GM18502 (cell line): ENCODE results near the gene F5.

Experiments used
- ATAC-seq: cut with Tn5 transposase; IDR thresholded peaks from one replicate; pipeline ENCODE4 v1.9.1; 2021; ENCODE audit warnings: mild to moderate bottlenecking; ENCODE audit not compliant: unreplicated experiment, poor library complexity

The F5 gene

DNA sequence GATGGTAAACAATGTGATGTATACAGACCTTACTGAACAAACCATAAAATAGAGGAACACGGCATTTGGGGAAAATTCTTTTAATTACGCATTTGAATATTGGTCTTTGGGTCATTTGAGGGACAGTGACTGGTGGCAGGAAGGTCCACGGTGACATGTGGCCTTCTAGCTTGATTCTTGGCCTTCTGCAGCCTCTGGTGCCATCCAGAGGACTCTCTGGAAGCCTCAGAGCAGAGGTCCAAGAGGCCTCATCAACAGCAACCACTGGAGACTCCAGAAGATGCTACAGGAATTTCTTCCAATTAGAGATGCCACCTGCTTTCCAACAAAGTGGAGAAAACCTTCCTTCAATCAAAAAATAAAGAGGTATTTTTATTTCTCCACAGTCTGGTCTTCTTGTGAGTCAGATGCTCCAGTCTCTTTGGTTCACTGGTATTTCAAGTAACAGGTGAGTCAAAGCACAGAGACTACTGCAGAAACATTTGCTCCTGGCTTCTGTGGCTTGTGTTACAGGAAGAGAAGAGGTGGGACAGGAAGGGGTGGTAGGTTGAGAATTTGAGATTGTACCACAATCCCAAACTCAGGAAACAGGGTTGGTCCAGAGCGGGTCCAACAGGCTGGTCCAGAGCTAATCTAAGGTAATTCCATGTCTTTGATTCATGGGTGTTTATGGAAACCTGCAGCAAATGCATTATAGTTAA lies 2.7 kb upstream of the F5 start:
- no peak for ATAC-seq

DNA sequence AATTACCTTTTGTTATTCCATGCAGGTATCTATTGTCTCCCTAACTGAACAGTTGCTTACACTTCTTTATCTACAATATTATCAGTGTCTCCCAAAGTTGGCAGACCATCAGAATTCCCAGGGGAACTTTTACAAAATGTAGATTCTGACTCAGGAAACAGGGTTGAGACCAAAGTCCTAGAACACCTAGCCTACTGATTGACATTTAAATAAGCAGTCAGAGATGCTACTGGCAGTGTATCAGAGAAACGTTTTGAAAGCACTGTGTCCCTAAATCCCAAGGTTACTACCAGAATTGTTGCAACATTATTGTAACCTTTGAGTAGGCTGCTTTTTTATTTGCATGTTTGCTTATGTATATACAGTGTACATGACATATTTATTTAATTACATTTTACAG lies 1.8 kb upstream of the F5 start:
- no peak for ATAC-seq

DNA sequence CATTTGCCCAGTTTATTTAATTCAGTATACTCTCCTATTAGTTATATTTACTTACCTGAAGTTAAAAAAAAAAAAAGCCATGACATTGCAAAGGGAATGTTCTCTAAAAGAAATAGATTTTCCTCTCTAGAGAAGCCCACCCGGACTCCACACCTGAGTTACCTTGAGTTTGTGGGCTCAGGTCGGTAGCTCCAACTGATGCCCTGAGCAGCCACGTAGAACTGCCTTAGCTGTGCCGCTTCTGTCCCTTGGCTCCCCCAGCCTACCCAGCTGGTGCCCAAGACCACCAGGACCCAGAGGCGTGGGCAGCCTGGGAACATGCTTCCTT lies 250 bp downstream of the F5 start:
- peak; percentile 25 for ATAC-seq

DNA sequence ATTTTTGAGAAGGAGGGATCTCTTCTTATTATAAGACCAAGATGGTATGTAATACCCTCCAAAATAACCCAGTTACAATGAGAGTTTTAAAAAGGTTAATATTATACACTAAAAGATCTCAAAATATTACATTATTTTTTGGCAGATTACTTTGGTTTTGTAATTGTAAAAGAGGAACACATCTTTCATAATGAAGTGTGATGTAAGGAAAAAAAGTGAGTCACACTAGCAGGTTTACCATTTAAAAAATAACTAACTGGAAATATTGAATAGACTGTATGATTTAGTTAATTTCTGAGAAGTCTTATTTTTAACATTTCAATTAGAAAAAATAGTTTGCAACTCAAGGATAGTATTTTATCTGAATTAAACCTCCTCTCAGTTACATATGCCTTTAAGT lies 1.1 kb downstream of the F5 start:
- ATAC-seq = no peak

DNA sequence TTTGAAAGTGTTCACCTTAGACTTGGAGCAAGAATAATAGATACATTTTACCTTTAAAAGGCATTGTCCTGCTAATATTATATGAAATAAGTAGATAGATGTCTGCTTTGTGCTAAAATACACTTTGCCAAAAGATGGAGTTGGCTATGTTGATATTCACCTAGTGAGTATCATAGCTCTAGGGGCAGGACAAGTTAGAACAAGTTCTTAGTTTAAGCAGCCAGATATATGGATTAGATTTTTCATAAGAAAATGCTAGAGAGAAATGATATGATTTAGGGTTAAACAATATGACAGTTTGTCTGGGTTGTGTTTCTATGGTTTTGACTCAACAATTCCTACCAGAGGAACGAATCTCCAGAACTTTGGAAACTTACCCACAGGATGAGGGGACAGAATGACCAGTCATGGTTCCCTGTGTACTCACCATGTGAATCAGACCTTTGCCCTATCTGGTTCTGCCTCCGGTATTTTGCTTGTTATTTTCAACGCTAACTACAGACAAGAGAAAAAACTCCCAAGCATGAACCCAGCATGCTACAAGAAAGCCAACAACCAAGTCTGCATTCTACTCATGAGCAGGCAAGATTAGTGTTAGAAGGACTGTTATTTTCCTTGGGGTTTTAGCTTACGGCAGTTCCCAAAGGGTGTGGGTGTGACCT lies 1.7 kb downstream of the F5 start:
- no peak for ATAC-seq

DNA sequence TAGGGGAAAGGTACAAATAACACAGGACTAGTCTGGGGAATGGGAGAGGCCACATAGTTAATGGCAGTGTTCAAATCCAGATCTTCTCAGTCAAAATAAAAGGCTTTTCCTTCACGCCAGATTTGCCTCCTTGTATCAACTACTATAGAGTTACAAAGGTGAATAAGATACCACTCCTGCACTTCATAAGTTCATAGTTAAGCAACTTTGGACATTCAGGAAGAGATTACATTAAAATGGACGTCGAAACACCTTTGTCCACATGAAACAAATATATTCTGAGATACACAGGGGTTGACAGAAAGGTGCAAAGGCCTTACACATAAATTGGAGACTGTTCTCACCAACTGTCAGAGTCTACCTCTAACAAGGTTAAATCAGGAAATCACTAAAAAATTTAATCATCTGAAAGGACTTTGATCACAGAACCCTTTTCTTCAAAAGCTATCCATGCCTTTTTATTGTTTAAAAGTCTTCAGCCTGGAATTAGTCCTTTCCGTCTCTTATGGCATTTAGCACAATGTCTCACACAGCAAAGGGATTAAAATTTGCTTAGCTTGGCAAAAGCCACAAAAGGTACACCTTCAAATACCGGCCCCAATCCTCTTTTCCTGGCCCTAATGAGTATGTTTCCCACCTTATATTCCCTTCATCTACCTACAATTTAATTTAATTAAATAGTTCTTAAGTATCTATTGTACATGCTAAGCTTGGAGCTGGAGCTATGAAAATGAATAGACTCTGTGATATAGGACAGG lies 8.1 kb downstream of the F5 start:
- no peak for ATAC-seq

DNA sequence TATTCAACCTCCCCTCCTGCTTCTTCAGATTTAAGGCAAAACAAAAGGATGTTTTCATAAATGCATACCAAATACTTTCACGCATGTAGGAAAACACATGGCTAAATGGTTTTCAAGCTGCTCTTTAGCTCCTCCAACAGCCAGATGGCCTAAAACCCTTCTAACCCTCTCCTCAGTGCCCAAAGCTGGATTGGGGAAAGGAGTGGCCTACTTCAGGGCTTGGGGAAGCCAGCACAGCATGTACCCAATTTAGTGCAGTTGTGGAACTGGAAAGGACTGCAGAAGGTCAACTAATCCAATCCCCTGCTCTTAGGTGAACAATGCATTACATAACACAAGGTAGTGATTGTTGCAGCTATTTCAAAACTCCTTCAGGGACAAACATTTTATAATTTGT lies 9.3 kb downstream of the F5 start:
- no peak for ATAC-seq

DNA sequence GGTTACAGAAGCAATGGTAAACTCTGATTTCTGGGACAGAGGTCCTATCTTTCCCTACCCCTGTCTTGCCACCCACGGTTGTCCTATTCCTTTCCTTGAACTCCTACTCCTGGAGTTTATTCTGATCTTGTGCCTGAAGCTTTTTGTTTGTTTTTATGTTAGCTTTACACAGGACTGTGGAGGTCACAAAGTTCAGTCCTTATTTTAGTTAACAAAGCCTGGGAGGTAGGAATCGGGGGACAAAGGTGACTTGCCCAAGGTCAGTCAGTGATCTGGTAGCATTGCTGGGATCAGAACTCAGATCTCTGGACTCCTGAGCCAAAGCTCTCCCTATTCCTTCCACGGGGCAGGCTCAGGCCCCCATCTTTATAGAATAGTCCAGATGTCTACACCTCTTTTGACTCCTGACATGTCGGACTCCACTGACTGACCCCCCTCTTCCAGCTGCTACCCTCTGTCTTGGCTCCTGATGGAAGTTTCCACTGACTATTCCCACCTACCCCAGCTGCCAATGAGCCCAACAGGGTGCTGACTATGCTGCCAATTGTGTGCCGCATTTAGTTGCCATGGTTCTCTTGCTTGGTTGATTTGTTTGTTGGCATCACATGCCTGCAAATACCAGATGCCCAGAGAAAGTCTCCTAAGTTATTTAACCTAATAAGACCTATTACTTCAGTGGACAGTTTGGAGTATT lies 9.9 kb downstream of the F5 start:
- ATAC-seq = no peak

DNA sequence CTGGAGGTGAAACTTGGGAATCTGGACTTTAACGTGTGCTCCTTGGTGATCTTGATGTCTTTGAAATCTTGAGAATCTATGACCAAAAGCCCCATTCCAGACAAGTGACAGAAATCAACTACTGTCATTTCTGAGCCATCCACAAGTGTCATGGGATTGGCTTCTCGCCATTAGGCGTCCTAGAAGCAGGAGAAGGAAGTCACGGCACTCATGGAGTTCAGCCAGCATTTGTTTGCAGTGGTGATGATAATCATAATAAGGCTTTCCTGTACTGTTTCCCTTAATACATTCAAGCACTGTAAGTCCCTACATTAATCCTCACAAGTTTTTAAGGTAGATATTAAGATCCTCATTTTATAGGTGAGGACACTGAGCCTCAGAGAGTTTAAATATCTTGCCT lies 11.9 kb downstream of the F5 start:
- no peak for ATAC-seq

DNA sequence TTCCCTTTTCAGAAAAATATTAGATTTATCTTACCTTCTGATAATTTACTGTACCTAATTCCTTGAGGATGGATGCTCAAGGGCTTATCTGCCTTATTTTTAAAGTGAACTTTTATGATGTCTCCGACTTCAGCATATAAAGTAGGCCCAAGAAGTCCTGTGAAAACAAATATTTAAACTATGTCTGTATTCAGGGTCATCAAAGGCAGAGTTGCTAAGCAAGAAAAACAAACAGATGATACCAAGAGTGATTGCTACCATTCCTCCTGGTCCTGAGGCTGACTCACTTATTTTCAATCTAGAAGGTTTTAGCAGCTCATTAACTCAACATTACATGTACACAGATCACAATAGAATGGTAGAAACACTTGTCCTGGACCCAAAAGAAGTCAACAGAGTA lies 14.1 kb downstream of the F5 start:
- ATAC-seq = no peak

DNA sequence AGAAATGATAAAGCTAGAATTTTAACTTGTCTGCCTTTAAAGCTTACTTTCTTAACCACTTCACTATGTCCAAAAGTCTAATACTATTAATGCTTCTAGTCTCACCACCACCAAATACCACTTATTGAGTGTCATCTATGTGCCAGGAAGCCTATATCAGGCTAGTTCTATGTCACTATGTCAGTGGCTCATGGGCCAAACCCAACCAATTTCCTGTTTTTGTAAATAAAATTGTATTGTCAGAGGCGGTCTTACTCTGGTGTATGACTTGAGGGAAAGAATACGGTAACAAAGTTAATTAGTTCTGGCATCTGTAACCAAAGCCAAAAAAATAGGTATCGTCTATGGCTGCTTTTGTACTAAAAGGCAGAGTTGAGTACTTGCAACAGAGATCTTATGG lies 14.8 kb downstream of the F5 start:
- no peak for ATAC-seq

DNA sequence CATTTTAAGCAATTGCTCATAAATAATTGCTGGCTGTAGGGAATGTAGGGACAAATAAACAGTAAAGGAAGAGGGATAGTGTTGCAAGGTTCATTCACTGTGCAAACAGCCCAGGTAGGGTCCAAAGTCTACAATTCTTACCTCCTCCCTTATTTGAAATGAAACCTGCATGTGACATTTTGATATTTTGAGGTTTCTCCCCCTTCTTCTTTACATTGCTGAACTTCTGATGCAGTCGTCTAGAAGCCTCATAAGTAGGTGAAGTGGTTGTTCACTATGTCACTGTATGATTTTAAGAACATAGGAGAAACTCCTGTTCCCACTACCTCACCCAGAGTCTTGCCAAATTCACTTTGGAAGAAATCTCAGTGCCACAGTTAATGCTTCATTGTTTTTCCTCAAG lies 16.1 kb downstream of the F5 start:
- no peak for ATAC-seq

DNA sequence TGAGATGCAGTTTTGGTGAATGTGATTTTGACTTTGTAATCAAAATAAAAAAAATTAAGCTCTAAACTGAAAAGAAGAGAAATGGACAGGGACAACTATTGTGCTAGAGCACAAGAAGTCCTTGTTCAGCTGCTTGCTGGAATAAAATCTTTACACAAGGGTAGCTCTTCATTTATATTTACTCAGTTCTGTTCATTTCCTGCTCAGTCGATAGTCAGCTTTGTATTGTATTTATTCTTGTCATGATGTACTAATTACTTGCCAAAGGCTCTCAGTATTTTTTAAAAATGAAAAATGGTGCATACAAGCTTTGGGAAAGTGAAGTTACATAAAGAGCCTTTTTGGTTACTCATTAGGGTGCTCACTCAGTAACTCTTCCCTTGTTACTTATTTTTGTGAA lies 17.8 kb downstream of the F5 start:
- ATAC-seq = no peak

DNA sequence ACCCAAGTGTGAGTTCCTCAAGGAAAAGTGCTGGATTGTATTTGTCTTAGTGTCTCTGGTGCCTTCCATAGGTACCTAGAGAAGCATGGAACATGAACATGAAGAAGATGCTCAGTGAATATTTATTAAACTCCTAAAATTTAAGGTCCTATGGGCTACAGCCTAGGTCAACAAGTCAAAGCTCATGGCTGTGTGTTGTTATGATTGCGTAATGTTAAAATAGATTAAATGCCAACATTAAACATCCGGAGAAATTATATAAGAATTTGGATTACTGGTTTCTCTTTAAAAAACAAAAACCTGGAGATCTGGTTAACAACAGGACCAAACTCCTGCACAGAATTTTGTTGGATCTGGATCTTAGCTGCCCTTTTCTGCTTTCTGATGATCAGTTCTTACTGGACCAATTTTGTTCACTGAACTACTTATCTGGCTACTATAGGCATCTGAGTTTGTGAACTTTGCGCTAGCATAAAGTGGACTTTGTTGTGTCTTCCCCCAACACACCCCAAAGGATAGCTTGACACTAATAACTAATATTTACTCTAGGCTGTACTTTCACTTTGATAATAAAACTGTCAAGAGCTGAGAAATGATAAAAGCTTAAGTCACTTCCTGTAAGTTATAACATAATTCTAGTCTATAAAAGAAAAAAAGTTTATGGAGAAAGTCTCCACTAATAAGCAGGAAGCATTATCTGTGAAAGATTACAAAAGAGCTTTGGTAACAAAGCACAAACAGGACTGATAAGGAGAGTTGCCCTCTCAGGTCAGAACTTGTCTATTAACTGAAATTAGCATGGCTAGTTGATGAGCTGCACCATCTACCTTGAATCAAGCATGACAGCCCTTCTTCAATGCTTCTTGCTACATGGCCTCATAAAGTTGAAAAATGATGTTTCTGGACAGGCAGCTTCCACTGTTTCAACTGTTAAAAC lies 20.7 kb downstream of the F5 start:
- ATAC-seq = no peak

DNA sequence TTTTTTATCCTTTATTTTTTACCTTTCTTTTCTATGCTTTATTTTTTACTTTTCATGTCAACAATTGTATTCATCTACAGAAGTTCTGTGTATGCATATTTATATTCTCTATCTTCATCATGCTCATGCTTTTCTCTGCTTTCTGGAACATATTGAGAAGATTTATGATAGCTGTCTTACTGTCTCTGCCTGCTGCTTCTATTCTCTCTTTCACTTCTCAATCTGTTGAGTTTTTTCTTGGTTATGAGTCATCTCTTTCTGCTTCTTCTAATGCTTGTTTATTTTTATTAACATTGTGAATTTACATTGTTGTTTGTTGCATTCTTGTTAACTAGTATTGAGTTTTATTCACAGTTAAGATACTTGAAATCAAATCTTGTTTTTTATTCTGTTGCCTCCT lies 22.6 kb downstream of the F5 start:
- no peak for ATAC-seq

DNA sequence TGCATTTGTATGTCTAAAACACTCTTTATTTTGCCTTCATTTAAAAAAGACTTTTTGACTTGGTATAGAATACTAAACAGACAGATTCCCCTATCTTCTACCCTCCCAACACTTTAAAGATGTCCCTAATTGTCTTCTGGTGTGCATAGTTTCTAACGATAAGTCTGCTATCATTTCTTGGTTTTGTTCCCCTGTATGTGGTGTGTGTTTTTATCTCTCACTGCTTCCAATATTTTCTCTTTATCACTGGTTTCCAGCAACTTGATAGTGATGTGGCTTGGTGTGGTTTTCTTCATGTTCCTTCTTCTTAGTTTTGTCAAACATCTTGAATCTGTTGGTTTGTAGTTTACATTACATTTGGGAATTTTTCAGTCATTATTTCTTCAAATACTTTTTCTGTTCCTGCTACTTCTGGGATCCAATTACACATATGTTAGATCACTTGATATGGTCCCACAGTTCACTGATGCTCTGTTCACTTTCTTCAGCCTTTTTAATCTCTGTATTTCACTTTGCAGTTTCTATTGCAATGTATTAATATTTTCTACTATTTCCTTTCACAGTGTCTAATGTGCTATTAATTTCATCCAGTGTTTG lies 23.2 kb downstream of the F5 start:
- ATAC-seq = no peak

DNA sequence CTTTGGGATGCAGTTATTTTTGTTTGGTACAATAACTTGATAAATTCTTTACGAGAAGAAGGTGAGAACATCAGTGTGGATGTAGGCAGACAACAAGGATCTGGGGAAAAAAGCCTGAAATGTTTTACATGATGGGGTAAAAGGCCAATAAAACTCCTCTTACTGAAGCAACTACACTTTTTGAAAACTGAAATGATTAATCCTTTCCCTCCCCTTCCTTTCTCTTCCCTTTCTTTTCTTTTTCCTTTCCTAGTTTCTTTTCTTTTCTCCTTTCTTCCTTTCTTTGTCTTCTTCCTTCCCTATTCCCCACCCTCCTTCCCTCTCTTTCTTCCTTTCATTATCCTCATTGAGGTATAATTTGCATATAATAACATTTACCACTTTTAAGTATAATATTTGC lies 24.6 kb downstream of the F5 start:
- ATAC-seq = no peak

DNA sequence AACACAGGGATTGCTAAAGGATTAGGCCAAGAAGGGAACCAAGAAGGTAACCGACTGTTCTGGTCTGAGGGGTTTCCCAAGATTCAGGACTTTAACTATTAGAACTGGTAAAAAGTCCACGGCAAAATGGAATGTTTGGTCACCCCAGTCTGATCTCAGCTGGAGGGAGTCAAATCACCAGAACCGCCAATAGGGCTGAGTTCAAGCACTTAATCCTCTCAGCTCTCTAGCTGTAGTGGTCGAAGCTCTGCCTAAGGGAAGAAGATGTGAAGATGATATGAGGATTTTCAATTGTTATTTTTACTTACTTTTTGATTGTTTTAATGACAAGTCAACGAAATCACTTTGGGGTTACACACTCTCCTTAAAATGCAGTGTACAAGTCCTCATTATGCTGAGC lies 29.1 kb downstream of the F5 start:
- ATAC-seq = no peak

DNA sequence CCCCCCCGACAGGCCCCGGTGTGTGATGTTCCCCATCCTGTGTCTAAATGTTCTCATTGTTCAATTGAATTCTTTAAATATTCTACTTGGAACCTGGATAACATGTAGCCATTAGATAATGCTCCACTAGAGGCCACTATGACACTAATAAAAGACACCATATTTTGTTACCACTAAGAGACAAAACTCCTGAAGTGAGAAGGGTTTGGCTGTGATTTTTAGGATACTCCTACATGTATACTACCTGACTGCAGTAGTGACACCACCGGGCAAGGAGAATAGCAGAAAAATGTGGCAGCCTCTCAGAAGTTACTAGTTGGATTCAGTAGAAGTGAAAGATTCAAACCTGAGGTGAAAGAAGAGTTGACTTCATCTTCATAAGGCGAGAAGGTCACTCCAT lies 36.0 kb downstream of the F5 start:
- ATAC-seq = peak; percentile 67

DNA sequence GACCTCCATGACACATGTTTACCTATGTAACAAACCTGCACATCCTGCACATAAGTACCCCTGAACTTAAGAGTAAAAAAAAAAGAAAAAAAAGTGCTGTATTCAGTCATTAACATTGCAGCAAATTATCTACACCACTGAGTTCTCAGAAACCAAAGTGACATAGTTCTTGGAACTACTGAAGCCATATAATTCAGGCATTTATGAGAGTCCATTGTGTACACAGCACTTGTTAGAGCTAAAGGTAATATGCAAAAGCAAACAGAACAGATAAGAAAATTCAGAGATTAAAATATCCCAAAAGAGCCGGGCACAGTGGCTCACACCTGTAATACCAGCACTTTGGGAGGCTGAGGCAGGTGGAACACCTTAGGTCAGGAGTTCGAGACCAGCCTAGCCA lies 38.0 kb downstream of the F5 start:
- ATAC-seq = no peak
